Measurements from ENCODE around the gene MT1X.
"Not testable (repeated sequence)": the region's sequence is repeated elsewhere in the genome, so short reads cannot be mapped to it uniquely, and the experiment has no call there.

Gene MT1X

GRCh38 chr16:56708525-56709442 lies 26.5 kb downstream of the MT1X start:
- in situ Hi-C loops (cut with MboI; ENCODE audit: low sequenced_read_pairs) = loop anchor here (10.0 kb wide), 1 partner anchor 134 kb away; no protein-coding TSS in a partner anchor

GRCh38 chr16:56709443-56710040 lies 27.3 kb downstream of the MT1X start:
- in situ Hi-C loops (cut with MboI; ENCODE audit: low sequenced_read_pairs) = loop anchor here (10.0 kb wide), 1 partner anchor 135 kb away; no protein-coding TSS in a partner anchor

GRCh38 chr16:56710181-56710737 lies 28.0 kb downstream of the MT1X start:
- in situ Hi-C loops (cut with MboI; ENCODE audit: low sequenced_read_pairs) = no loop called here

GRCh38 chr16:56711862-56712261 lies 29.6 kb downstream of the MT1X start:
- in situ Hi-C loops (cut with MboI; ENCODE audit: low sequenced_read_pairs) = no loop called here

- in situ Hi-C loops (cut with MboI; ENCODE audit: low sequenced_read_pairs) = no loop called here
Measured at GRCh38 chr16:56713794-56714193, 31.5 kb downstream of the MT1X start.

GRCh38 chr16:56715126-56715525 lies 32.9 kb downstream of the MT1X start:
- in situ Hi-C loops (cut with MboI; ENCODE audit: low sequenced_read_pairs) = no loop called here

- in situ Hi-C loops (cut with MboI; ENCODE audit: low sequenced_read_pairs) = no loop called here
Measured at GRCh38 chr16:56716761-56717160, 34.5 kb downstream of the MT1X start.

GRCh38 chr16:56717532-56717931 lies 35.3 kb downstream of the MT1X start:
- in situ Hi-C loops (cut with MboI; ENCODE audit: low sequenced_read_pairs) = not testable (repeated sequence)

- in situ Hi-C loops (cut with MboI; ENCODE audit: low sequenced_read_pairs) = no loop called here
Measured at GRCh38 chr16:56722200-56722842, 40.1 kb downstream of the MT1X start.

- in situ Hi-C loops (cut with MboI; ENCODE audit: low sequenced_read_pairs) = no loop called here
Measured at GRCh38 chr16:56724191-56724590, 41.9 kb downstream of the MT1X start.

GRCh38 chr16:56726283-56726682 lies 44.0 kb downstream of the MT1X start:
- in situ Hi-C loops (cut with MboI; ENCODE audit: low sequenced_read_pairs) = no loop called here

- in situ Hi-C loops (cut with MboI; ENCODE audit: low sequenced_read_pairs) = no loop called here
Measured at GRCh38 chr16:56726926-56727325, 44.7 kb downstream of the MT1X start.

GRCh38 chr16:56728027-56728426 lies 45.8 kb downstream of the MT1X start:
- in situ Hi-C loops (cut with MboI; ENCODE audit: low sequenced_read_pairs) = no loop called here

- in situ Hi-C loops (cut with MboI; ENCODE audit: low sequenced_read_pairs) = no loop called here
Measured at GRCh38 chr16:56728980-56729734, 46.9 kb downstream of the MT1X start.

- in situ Hi-C loops (cut with MboI; ENCODE audit: low sequenced_read_pairs) = no loop called here
Measured at GRCh38 chr16:56729735-56730662, 47.7 kb downstream of the MT1X start, which contains the start of gene NUP93. Gene NUP93, plus strand, starts transcription at chr16:56730129. Its CDS starts 18,119 bp downstream, at chr16:56748248.

GRCh38 chr16:56732366-56732765 lies 50.1 kb downstream of the MT1X start:
- in situ Hi-C loops (cut with MboI; ENCODE audit: low sequenced_read_pairs) = no loop called here

- in situ Hi-C loops (cut with MboI; ENCODE audit: low sequenced_read_pairs) = no loop called here
Measured at GRCh38 chr16:56732832-56733231, 50.6 kb downstream of the MT1X start.

Measured in HL-60/S4 treated with phorbol 12-myristate 13-acetate at 8.2 ng/mL for 4 days and 3 days (cell line).